Measurements from ENCODE around the gene CHAT. TPM values are rescaled to one million over a fixed set of nuclear protein-coding genes. Genes with fewer than 3 reads are reported as not detected.

CHAT gene
- total and polyA plus RNA-seq, 2 of the 13 experiments (the other 11 are each of a cell fraction or from before 2014, with no cell fraction given), result not detected

DNA sequence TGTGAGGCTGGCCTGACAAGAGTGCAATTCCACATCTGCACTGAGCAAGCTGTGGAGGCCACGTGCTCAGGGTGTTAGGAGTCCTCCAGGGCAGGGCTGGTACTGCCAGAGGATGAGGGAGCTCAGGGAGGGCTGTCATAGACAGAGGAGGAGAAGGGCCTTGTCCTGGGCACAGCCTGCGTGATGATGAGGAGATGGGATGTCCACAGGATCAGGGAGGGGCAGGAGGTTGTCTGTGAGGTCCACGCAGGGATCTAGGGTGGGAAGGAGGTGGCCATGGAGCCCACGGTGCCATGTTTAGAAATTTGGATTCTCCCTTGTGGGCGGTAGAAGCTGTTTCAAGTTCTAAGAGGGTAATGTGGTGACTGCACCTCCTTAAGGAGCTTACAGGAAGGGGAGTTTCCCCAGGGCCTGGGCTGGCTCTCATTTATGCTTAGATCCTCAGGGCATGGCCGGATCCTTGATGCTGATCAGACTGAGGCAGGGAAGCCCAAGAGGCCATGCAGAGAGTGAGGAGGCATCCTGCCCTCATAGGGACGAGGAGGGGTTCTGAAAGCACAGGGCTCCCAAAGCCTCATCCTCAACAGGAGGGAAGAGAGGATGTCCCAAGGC lies 30.3 kb downstream of the CHAT start (continued):
- TF ChIP-seq ZNF224 (CRISPR knock-in tag; IDR thresholded peaks at IDR 0.05) (no peak), ELF4 (CRISPR knock-in tag; IDR thresholded peaks at IDR 0.05; ENCODE audit: borderline replicate concordance) (no peak), CHCHD3 (CRISPR knock-in tag; IDR thresholded peaks at IDR 0.05) (no peak)

DNA sequence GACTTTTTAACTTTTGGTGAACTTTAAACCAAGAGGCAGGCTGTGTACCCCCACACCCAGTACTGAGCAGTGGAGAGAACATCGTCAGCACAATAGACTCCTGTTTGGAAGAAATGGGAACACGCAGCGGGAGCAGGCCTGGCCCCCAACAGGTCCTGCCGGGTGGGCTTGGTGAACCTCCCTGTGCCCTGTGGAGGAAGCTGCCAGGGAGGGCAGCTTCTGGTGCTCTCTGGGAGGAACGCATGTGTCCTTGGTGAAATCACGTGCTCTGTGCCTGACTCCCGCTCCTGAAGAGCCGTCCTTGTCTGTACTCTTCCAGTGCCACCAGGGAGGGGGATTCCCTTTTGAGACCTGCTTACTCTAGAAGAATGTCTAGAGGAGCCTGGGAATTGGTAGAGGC lies 31.6 kb downstream of the CHAT start:
- peaks cover 2 to 38% of the 10 kb centered on the region in 2 experiments; a peak in 4 of 5 replicates for H3K27me3 ChIP-seq (ENCODE audit: control insufficient read depth in 1 of 2, insufficient read depth in 2 of 2, low read length in 2 of 2)
- 41% methylated on average over 4 of the region's 8 CpGs for WGBS (ENCODE audit: low lambda C conversion rate)
- no peak for FAIRE-seq
- POLR2A ChIA-PET, result no interaction called here
- BruUV-seq (replicated peaks), result no TSS peak
- H3K9ac ChIP-seq (ENCODE audit: insufficient read depth, low read depth, low read length), result no peak overlapping the region
- no peak for DNase-seq (ENCODE audit: low spot score)
- H4K20me1 ChIP-seq (ENCODE audit: insufficient read depth, low read length), result peaks cover 3% of the 10 kb centered on the region; the same call in 1 of the 2 replicates
- H3K9me3 ChIP-seq (ENCODE audit: low read length), result no peaks in the 10 kb centered on the region
- H3K4me1 ChIP-seq (ENCODE audit: insufficient read depth, low read length), result no peaks in the 10 kb centered on the region
- no peak overlapping the region for H3K27ac ChIP-seq (ENCODE audit: extremely low read length, insufficient read depth, low read length)
- ATAC-seq, result no peak
- no peak overlapping the region for H3K4me3 ChIP-seq (replicated peaks in 1 of 3; ENCODE audit: insufficient read depth in 1 of 3, low read depth in 2 of 3, low read length in 3 of 3)
- H3K36me3 ChIP-seq (replicated peaks in 1 of 2; ENCODE audit: control insufficient read depth in 1 of 2, insufficient read depth in 2 of 2, low read length in 2 of 2), result no peaks in the 10 kb centered on the region
- intact Hi-C loops (cut with micrococcal nuclease; ENCODE audit: unreplicated experiment) (no loop called here), in situ Hi-C loops (cut with HindIII; ENCODE audit: extremely low pct_ligation_motif_present, low pct_unique_long_range_greater_than_20kb) (no loop called here)
- H3K79me2 ChIP-seq (ENCODE audit: insufficient read depth, low read length), result no peaks in the 10 kb centered on the region
- no peak overlapping the region for H2AFZ ChIP-seq (ENCODE audit: low read length)
- no peak overlapping the region for H3K4me2 ChIP-seq (ENCODE audit: low read depth, low read length)
- CTCF ChIA-PET (ENCODE audit: low intra/inter-chr PET ratio, low total read pairs), result no interaction called here
- TF ChIP-seq, protein P1, sequence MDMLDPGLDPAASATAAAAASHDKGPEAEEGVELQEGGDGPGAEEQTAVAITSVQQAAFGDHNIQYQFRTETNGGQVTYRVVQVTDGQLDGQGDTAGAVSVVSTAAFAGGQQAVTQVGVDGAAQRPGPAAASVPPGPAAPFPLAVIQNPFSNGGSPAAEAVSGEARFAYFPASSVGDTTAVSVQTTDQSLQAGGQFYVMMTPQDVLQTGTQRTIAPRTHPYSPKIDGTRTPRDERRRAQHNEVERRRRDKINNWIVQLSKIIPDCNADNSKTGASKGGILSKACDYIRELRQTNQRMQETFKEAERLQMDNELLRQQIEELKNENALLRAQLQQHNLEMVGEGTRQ (IDR thresholded peaks at IDR 0.05; ENCODE audit: low read depth, low read length), result no peak
- TF ChIP-seq, protein P1 (CRISPR knock-in tag; IDR thresholded peaks at IDR 0.05; ENCODE audit: borderline replicate concordance), result no peak
- no peak for TF ChIP-seq KDM5A (IDR thresholded peaks at IDR 0.05; ENCODE audit: borderline replicate concordance, low read length)
- no peak for TF ChIP-seq TBX2 (CRISPR knock-in tag; IDR thresholded peaks at IDR 0.05; ENCODE audit: borderline replicate concordance)
- TF ChIP-seq, protein P2, sequence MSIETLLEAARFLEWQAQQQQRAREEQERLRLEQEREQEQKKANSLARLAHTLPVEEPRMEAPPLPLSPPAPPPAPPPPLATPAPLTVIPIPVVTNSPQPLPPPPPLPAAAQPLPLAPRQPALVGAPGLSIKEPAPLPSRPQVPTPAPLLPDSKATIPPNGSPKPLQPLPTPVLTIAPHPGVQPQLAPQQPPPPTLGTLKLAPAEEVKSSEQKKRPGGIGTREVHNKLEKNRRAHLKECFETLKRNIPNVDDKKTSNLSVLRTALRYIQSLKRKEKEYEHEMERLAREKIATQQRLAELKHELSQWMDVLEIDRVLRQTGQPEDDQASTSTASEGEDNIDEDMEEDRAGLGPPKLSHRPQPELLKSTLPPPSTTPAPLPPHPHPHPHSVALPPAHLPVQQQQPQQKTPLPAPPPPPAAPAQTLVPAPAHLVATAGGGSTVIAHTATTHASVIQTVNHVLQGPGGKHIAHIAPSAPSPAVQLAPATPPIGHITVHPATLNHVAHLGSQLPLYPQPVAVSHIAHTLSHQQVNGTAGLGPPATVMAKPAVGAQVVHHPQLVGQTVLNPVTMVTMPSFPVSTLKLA (IDR thresholded peaks at IDR 0.05), result peak; percentile 79
- TF ChIP-seq, protein P3, sequence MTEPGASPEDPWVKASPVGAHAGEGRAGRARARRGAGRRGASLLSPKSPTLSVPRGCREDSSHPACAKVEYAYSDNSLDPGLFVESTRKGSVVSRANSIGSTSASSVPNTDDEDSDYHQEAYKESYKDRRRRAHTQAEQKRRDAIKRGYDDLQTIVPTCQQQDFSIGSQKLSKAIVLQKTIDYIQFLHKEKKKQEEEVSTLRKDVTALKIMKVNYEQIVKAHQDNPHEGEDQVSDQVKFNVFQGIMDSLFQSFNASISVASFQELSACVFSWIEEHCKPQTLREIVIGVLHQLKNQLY (CRISPR knock-in tag; IDR thresholded peaks at IDR 0.05), result 0 out of 2 replicates have a peak, but pooled peaks have one; percentile 23
- TF ChIP-seq, protein P4, sequence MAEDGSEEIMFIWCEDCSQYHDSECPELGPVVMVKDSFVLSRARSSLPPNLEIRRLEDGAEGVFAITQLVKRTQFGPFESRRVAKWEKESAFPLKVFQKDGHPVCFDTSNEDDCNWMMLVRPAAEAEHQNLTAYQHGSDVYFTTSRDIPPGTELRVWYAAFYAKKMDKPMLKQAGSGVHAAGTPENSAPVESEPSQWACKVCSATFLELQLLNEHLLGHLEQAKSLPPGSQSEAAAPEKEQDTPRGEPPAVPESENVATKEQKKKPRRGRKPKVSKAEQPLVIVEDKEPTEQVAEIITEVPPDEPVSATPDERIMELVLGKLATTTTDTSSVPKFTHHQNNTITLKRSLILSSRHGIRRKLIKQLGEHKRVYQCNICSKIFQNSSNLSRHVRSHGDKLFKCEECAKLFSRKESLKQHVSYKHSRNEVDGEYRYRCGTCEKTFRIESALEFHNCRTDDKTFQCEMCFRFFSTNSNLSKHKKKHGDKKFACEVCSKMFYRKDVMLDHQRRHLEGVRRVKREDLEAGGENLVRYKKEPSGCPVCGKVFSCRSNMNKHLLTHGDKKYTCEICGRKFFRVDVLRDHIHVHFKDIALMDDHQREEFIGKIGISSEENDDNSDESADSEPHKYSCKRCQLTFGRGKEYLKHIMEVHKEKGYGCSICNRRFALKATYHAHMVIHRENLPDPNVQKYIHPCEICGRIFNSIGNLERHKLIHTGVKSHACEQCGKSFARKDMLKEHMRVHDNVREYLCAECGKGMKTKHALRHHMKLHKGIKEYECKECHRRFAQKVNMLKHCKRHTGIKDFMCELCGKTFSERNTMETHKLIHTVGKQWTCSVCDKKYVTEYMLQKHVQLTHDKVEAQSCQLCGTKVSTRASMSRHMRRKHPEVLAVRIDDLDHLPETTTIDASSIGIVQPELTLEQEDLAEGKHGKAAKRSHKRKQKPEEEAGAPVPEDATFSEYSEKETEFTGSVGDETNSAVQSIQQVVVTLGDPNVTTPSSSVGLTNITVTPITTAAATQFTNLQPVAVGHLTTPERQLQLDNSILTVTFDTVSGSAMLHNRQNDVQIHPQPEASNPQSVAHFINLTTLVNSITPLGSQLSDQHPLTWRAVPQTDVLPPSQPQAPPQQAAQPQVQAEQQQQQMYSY (CRISPR knock-in tag; IDR thresholded peaks at IDR 0.05), result no peak

Data from HepG2 (cell line).